ENCODE data around the gene PLPP2.

PLPP2 gene

GRCh38 chr19:308471-309205 lies 17.4 kb upstream of the PLPP2 start:
- H3K4me3 ChIP-seq (ENCODE audit: low read depth, low read length), result no peak overlapping the region
- TF ChIP-seq MYC (IDR thresholded peaks at IDR 0.05; ENCODE audit: low read depth, low read length) (no peak), POLR2A (IDR thresholded peaks at IDR 0.05; ENCODE audit: extremely low read depth, insufficient read length) (no peak), CTCF (IDR thresholded peaks at IDR 0.05; ENCODE audit: low read depth, low read length) (no peak), MAX (IDR thresholded peaks at IDR 0.05; ENCODE audit: low read depth, low read length) (no peak)
- no peak for DNase-seq (ENCODE audit: low read depth)

GRCh38 chr19:307793-308420 lies 16.7 kb upstream of the PLPP2 start:
- H3K4me3 ChIP-seq (ENCODE audit: low read depth, low read length), result no peak overlapping the region
- TF ChIP-seq MYC (IDR thresholded peaks at IDR 0.05; ENCODE audit: low read depth, low read length) (no peak), CTCF (IDR thresholded peaks at IDR 0.05; ENCODE audit: low read depth, low read length) (no peak), MAX (IDR thresholded peaks at IDR 0.05; ENCODE audit: low read depth, low read length) (no peak), POLR2A (IDR thresholded peaks at IDR 0.05; ENCODE audit: extremely low read depth, insufficient read length) (no peak)
- DNase-seq (ENCODE audit: low read depth), result no peak

GRCh38 chr19:307111-307531 lies 15.9 kb upstream of the PLPP2 start:
- no peak for DNase-seq (ENCODE audit: low read depth)
- H3K4me3 ChIP-seq (ENCODE audit: low read depth, low read length), result no peak overlapping the region
- TF ChIP-seq CTCF (IDR thresholded peaks at IDR 0.05; ENCODE audit: low read depth, low read length), result no peak
- TF ChIP-seq POLR2A (IDR thresholded peaks at IDR 0.05; ENCODE audit: extremely low read depth, insufficient read length), result no peak
- TF ChIP-seq MYC (IDR thresholded peaks at IDR 0.05; ENCODE audit: low read depth, low read length), result no peak
- TF ChIP-seq MAX (IDR thresholded peaks at IDR 0.05; ENCODE audit: low read depth, low read length), result no peak

GRCh38 chr19:306151-306900 lies 15.1 kb upstream of the PLPP2 start:
- TF ChIP-seq MAX (IDR thresholded peaks at IDR 0.05; ENCODE audit: low read depth, low read length) (no peak), MYC (IDR thresholded peaks at IDR 0.05; ENCODE audit: low read depth, low read length) (no peak), POLR2A (IDR thresholded peaks at IDR 0.05; ENCODE audit: extremely low read depth, insufficient read length) (no peak), CTCF (IDR thresholded peaks at IDR 0.05; ENCODE audit: low read depth, low read length) (no peak)
- DNase-seq (ENCODE audit: low read depth), result no peak
- no peak overlapping the region for H3K4me3 ChIP-seq (ENCODE audit: low read depth, low read length)

- TF ChIP-seq MYC (IDR thresholded peaks at IDR 0.05; ENCODE audit: low read depth, low read length) (no peak), MAX (IDR thresholded peaks at IDR 0.05; ENCODE audit: low read depth, low read length) (no peak), POLR2A (IDR thresholded peaks at IDR 0.05; ENCODE audit: extremely low read depth, insufficient read length) (no peak), CTCF (IDR thresholded peaks at IDR 0.05; ENCODE audit: low read depth, low read length) (no peak)
- no peak overlapping the region for H3K4me3 ChIP-seq (ENCODE audit: low read depth, low read length)
- no peak for DNase-seq (ENCODE audit: low read depth)
These were observed 14.3 kb upstream of the PLPP2 start for GRCh38 chr19:305240-306150.

Measured in NB4 (cell line).